PC-3 (cell line): ENCODE data around the gene ANKRD2. TPM values are rescaled to one million over a fixed set of nuclear protein-coding genes. Genes with fewer than 3 reads are reported as not detected.

Source experiments
- ATAC-seq: fragments of 200-7000 bp; cut with Tn5 transposase; 2 replicates; pipeline ENCODE4 v1.9.1; 2020; ENCODE audit warnings: mild to moderate bottlenecking, moderate library complexity
- BruUV-seq: library from RNA; stranded (reverse); fragments of 400-500 nt; replicated peaks from 2 replicates; lab custom pipeline; 2021; lab: Mats Ljungman, UMichigan
- CTCF ChIA-PET: fragments of 300-600 bp; sonication (Branson Sonifier 250); formaldehyde crosslinking; loops from one replicate; lab custom pipeline; 2022; ENCODE audit warnings: antibody characterized with exemption; lab: Charles Lee
- POLR2A ChIA-PET: fragments of 300-600 bp; sonication (Branson Sonifier 250); formaldehyde crosslinking; loops from one replicate; lab custom pipeline; 2022; ENCODE audit warnings: antibody characterized with exemption; ENCODE audit not compliant: unreplicated experiment; lab: Charles Lee
- DNase-seq: peaks from one replicate; pipeline ENCODE4 v3.0.0-alpha.2; 2015
- H2AFZ ChIP-seq: fragments of 300-600 bp; sonication (generic); 2 replicates; pipeline ENCODE4 v1.6.0; 2016; ENCODE audit warnings: antibody characterized with exemption, low read length
- H3F3A ChIP-seq: fragments of 300-600 bp; sonication (generic); one replicate; pipeline ENCODE4 v1.6.0; 2017; ENCODE audit warnings: antibody characterized with exemption, low read length, control low read depth, mild to moderate bottlenecking; ENCODE audit not compliant: unreplicated experiment
- H3K27ac ChIP-seq: fragments of 300-600 bp; sonication (generic); 2 replicates; pipeline ENCODE4 v1.5.1; 2016; ENCODE audit warnings: mild to moderate bottlenecking, low read length
- H3K27me3 ChIP-seq: fragments of 300-600 bp; sonication (generic); 2 replicates; pipeline ENCODE4 v1.6.1; 2016; ENCODE audit warnings: low read length, mixed read lengths
- H3K36me3 ChIP-seq: fragments of 300-600 bp; sonication (generic); 2 replicates; pipeline ENCODE4 v1.6.1; 2016; ENCODE audit warnings: low read depth, mixed run types, low read length, mixed read lengths
- H3K4me1 ChIP-seq: fragments of 300-600 bp; sonication (generic); 2 replicates; pipeline ENCODE4 v1.5.1; 2016; ENCODE audit warnings: low read length; ENCODE audit not compliant: insufficient read depth
- H3K4me2 ChIP-seq: fragments of 300-600 bp; sonication (generic); 2 replicates; pipeline ENCODE4 v1.6.0; 2016; ENCODE audit warnings: low read length
- H3K4me3 ChIP-seq: fragments of 300-600 bp; sonication (generic); 2 replicates; pipeline ENCODE4 v1.5.1; 2016; ENCODE audit warnings: mild to moderate bottlenecking, low read length, mixed read lengths
- H3K79me2 ChIP-seq: fragments of 300-600 bp; sonication (generic); 2 replicates; pipeline ENCODE4 v1.6.1; 2017; ENCODE audit warnings: low read length, mixed read lengths
- H3K9ac ChIP-seq: fragments of 300-600 bp; sonication (generic); 2 replicates; pipeline ENCODE4 v1.6.0; 2016; ENCODE audit warnings: mild to moderate bottlenecking, low read length
- H3K9me2 ChIP-seq: fragments of 300-600 bp; sonication (generic); replicated peaks from 2 replicates; pipeline ENCODE4 v1.6.1; 2016; ENCODE audit warnings: mixed run types, low read length, mixed read lengths
- H3K9me3 ChIP-seq: fragments of 300-600 bp; sonication (generic); 2 replicates; pipeline ENCODE4 v1.6.1; 2016; ENCODE audit warnings: low read length, mixed read lengths
- H4K20me1 ChIP-seq: fragments of 300-600 bp; sonication (generic); 2 replicates; pipeline ENCODE4 v1.6.1; 2016; ENCODE audit warnings: low read length, mixed read lengths
- CTCF ChIP-seq: fragments of 300-600 bp; sonication (generic); conservative IDR thresholded peaks from 2 replicates; pipeline ENCODE4 v1.5.1; 2017; ENCODE audit warnings: antibody characterized with exemption, low read depth, mild to moderate bottlenecking, low read length
- EZH2 ChIP-seq: fragments of 300-600 bp; sonication (generic); IDR thresholded peaks from one replicate; pipeline ENCODE4 v1.6.1; 2017; ENCODE audit warnings: antibody characterized with exemption, mild to moderate bottlenecking, low read length; ENCODE audit not compliant: unreplicated experiment
- EZH2phosphoT487 ChIP-seq: fragments of 300-600 bp; sonication (generic); IDR thresholded peaks from 2 replicates; pipeline ENCODE4 v1.6.1; 2018; ENCODE audit warnings: mild to moderate bottlenecking, antibody characterized with exemption, low read length, borderline replicate concordance
- intact Hi-C: fragments of 100-400 bp; cut with micrococcal nuclease; formaldehyde crosslinking; loops from 2 replicates; pipeline ENCODE4 v1.9.0; 2023
- total RNA-seq: library from RNA; depleted of rRNA; stranded (reverse); fragments of >200 nt; gene quantifications from 2 replicates; pipeline ENCODE4 v1.2.3, GENCODE V29; 2014

Gene ANKRD2
- total RNA-seq, 1 experiment from 2014 or later: 1.8 TPM

GRCh38 chr10:97547962-97548361 is 24.6 kb upstream of the ANKRD2 start:
- no peaks in the 10 kb centered on the region for H4K20me1 ChIP-seq
- intact Hi-C loops: no loop called here
- 0 out of 2 replicates have a peak, but pooled peaks cover 3% of the 10 kb centered on the region for H3K79me2 ChIP-seq
- TF ChIP-seq CTCF (no peak), EZH2 (no peak), EZH2phosphoT487 (no peak)
- POLR2A ChIA-PET: no interaction called here
- H3K4me2 ChIP-seq: no peak overlapping the region
- peaks cover 10% of the 10 kb centered on the region for H3K4me1 ChIP-seq
- H3K9ac ChIP-seq: no peak overlapping the region
- H3K9me3 ChIP-seq: no peaks in the 10 kb centered on the region
- H3K27me3 ChIP-seq: no peaks in the 10 kb centered on the region
- no peaks in the 10 kb centered on the region for H3K9me2 ChIP-seq
- no peaks in the 10 kb centered on the region for H3K36me3 ChIP-seq
- ATAC-seq: no peak
- H3F3A ChIP-seq: no peaks in the 10 kb centered on the region
- DNase-seq: no peak
- CTCF ChIA-PET: no interaction called here
- no TSS peak for BruUV-seq
- H3K4me3 ChIP-seq: no peak overlapping the region
- no peak overlapping the region for H2AFZ ChIP-seq
- no peak overlapping the region for H3K27ac ChIP-seq

GRCh38 chr10:97548828-97549455 is 23.6 kb upstream of the ANKRD2 start:
- Histone ChIP-seq H4K20me1 (no peaks in the 10 kb centered on the region), H3K4me1 (peaks cover 7% of the 10 kb centered on the region), H2AFZ (no peak overlapping the region), H3K27me3 (no peaks in the 10 kb centered on the region), H3K9me3 (no peaks in the 10 kb centered on the region), H3K36me3 (no peaks in the 10 kb centered on the region), H3K27ac (no peak overlapping the region), H3K4me2 (no peak overlapping the region), H3K79me2 (no peaks in the 10 kb centered on the region), H3K9ac (no peak overlapping the region), H3K4me3 (no peak overlapping the region), H3F3A (no peaks in the 10 kb centered on the region), H3K9me2 (no peaks in the 10 kb centered on the region)
- no TSS peak for BruUV-seq
- no peak for ATAC-seq
- CTCF ChIA-PET: no interaction called here
- TF ChIP-seq CTCF (no peak), EZH2 (no peak), EZH2phosphoT487 (no peak)
- DNase-seq: no peak
- intact Hi-C loops: no loop called here
- POLR2A ChIA-PET: no interaction called here

- ChIA-PET POLR2A (no interaction called here), CTCF (no interaction called here)
- Histone ChIP-seq H3K4me2 (no peak overlapping the region), H3F3A (no peaks in the 10 kb centered on the region), H3K36me3 (no peaks in the 10 kb centered on the region), H3K27me3 (no peaks in the 10 kb centered on the region), H2AFZ (no peak overlapping the region), H3K4me1 (peaks cover 7% of the 10 kb centered on the region), H3K27ac (no peak overlapping the region), H4K20me1 (no peaks in the 10 kb centered on the region), H3K9me3 (no peaks in the 10 kb centered on the region), H3K9me2 (no peaks in the 10 kb centered on the region), H3K79me2 (no peaks in the 10 kb centered on the region), H3K9ac (no peak overlapping the region), H3K4me3 (no peak overlapping the region)
- ATAC-seq (no peak), DNase-seq (no peak)
- BruUV-seq: no TSS peak
- intact Hi-C loops: loop anchor here (10.0 kb wide), 1 partner anchor 65 kb away; no protein-coding TSS in a partner anchor
- TF ChIP-seq EZH2 (no peak), EZH2phosphoT487 (no peak), CTCF (no peak)
These were observed 22.8 kb upstream of the ANKRD2 start for GRCh38 chr10:97549587-97550322.
